Dedifferentiated amniotic fluid mesenchymal stem cell (primary cell): ENCODE data around the gene CACNA1B.
"Not testable (repeated sequence)": the region's sequence is repeated elsewhere in the genome, so short reads cannot be mapped to it uniquely, and the experiment has no call there.

Experiments
- DNase-seq: peaks from one replicate; pipeline ENCODE4 v3.0.0-alpha.2; 2016; ENCODE audit errors: extremely low spot score

CACNA1B gene

GRCh38 chr9:137889966-137890365, 12.4 kb downstream of the CACNA1B start:
- not testable (repeated sequence) for DNase-seq

GRCh38 chr9:137890768-137891587, 13.4 kb downstream of the CACNA1B start:
- not testable (repeated sequence) for DNase-seq

GRCh38 chr9:137891588-137892423, 14.2 kb downstream of the CACNA1B start:
- DNase-seq, result no peak

- no peak for DNase-seq
These were observed 15.0 kb downstream of the CACNA1B start for GRCh38 chr9:137892424-137893191.

GRCh38 chr9:137893670-137894069, 16.1 kb downstream of the CACNA1B start:
- no peak for DNase-seq

- DNase-seq, result no peak
These were observed 22.2 kb downstream of the CACNA1B start for GRCh38 chr9:137899551-137900360.

GRCh38 chr9:137900584-137901310, 23.2 kb downstream of the CACNA1B start:
- DNase-seq, result no peak

GRCh38 chr9:137902646-137903045, 25.1 kb downstream of the CACNA1B start:
- DNase-seq, result no peak

- DNase-seq, result no peak
These were observed 28.2 kb downstream of the CACNA1B start for GRCh38 chr9:137905740-137906139.

- DNase-seq, result no peak
These were observed 30.2 kb downstream of the CACNA1B start for GRCh38 chr9:137907776-137908175.

- no peak for DNase-seq
These were observed 35.1 kb downstream of the CACNA1B start for GRCh38 chr9:137912671-137913070.

- DNase-seq, result no peak
These were observed 35.5 kb downstream of the CACNA1B start for GRCh38 chr9:137913132-137913531.

- no peak for DNase-seq
These were observed 36.5 kb downstream of the CACNA1B start for GRCh38 chr9:137913771-137914767.

GRCh38 chr9:137916540-137916939, 39.0 kb downstream of the CACNA1B start:
- no peak for DNase-seq

GRCh38 chr9:137917116-137917515, 39.5 kb downstream of the CACNA1B start:
- DNase-seq, result no peak

- DNase-seq, result no peak
These were observed 40.2 kb downstream of the CACNA1B start for GRCh38 chr9:137917795-137918194.

GRCh38 chr9:137918331-137919094, 40.9 kb downstream of the CACNA1B start:
- no peak for DNase-seq

- no peak for DNase-seq
These were observed 41.5 kb downstream of the CACNA1B start for GRCh38 chr9:137919095-137919465.
